ENCODE results near the gene DNAH1. TPM values are rescaled to one million over a fixed set of nuclear protein-coding genes. Genes with fewer than 3 reads are reported as not detected.
"Not testable (repeated sequence)": the region's sequence is repeated elsewhere in the genome, so short reads cannot be mapped to it uniquely, and the experiment has no call there.

The DNAH1 gene
- total RNA-seq (2022) (3.0 and 7.6 TPM in 2 replicates), Bru-seq, nascent RNA (percentile 46 among the genes with signal in this experiment), BruChase-seq, experiment 1, labeled RNA remaining after a 6-hour chase (percentile 59 among the genes with signal in this experiment), BruChase-seq, experiment 2, labeled RNA remaining after a 2-hour chase (percentile 49 among the genes with signal in this experiment)
- long read RNA-seq, partial matches to known transcripts, result 0 of 2 reads
- long read RNA-seq, other reads (novel, unspliced or antisense), result 2 of 2 reads

DNA sequence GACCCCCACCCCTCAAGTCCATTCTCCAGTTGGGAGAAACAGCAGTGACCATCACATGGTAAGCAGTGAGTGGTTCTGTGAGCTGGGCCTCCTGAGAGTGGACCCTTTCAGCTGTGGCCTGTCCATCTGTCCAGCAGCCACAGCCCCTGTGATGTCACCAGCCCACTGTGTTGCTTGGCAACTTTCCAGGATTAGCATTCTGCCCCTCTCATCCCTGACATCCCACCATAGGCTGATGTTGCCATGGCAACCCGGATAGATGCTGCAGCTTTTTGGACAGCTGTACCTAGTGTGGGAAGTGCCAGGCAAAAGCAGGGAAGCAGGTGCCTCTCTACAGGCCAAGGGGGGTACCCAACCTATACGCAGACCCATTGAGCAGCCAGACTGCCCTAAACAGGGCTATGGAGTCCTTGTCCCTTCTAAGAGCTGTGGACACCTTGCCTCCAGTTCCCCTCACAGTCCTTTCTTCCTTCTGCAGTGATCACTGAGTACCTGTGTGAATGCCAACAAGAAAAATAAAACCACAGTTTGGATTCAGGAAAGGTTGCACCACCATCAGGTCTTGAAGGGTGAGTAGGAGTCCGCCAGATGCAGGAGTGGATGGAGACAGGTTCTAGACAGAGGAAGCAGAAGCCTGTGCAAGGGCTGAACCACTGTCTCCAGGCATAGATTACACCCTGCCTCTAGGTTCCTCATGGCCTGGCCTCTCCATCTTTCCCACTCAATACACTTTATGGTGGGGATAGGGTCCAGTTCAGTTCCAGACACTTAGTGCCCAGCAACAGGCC lies at the start of gene DNAH1:
DNAH1 (plus strand) TSS at position 343 of the 788 bp plus-strand sequence. CDS start 6,124 bp downstream, outside the sequence.
- BruUV-seq (replicated peaks), result no TSS peak
- TF ChIP-seq, protein P1, sequence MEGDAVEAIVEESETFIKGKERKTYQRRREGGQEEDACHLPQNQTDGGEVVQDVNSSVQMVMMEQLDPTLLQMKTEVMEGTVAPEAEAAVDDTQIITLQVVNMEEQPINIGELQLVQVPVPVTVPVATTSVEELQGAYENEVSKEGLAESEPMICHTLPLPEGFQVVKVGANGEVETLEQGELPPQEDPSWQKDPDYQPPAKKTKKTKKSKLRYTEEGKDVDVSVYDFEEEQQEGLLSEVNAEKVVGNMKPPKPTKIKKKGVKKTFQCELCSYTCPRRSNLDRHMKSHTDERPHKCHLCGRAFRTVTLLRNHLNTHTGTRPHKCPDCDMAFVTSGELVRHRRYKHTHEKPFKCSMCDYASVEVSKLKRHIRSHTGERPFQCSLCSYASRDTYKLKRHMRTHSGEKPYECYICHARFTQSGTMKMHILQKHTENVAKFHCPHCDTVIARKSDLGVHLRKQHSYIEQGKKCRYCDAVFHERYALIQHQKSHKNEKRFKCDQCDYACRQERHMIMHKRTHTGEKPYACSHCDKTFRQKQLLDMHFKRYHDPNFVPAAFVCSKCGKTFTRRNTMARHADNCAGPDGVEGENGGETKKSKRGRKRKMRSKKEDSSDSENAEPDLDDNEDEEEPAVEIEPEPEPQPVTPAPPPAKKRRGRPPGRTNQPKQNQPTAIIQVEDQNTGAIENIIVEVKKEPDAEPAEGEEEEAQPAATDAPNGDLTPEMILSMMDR (IDR thresholded peaks at IDR 0.05; ENCODE audit: unreplicated experiment), result no peak
- Mint-ChIP-seq H3K4me1 (ENCODE audit: insufficient read depth, unreplicated experiment) (no peaks in the 10 kb centered on the region), H3K9me3 (ENCODE audit: unreplicated experiment) (no peaks in the 10 kb centered on the region), H3K27me3 (ENCODE audit: insufficient read depth, unreplicated experiment) (no peaks in the 10 kb centered on the region), H3K36me3 (ENCODE audit: insufficient read depth, unreplicated experiment) (no peaks in the 10 kb centered on the region), H3K4me3 (ENCODE audit: unreplicated experiment) (no peak within 1 kb of the TSS), H3K27ac (ENCODE audit: low read depth, unreplicated experiment) (no peak within 1 kb of the TSS)
- intact Hi-C loops (cut with micrococcal nuclease), result no loop called here
- ChIA-PET CTCF (interaction anchor here (0.7 to 1.8 kb wide), 2 partner anchors 23 to 55 kb away, joined by 5 read pairs; no protein-coding TSS in a partner anchor), POLR2A (interaction anchor here (0.7 kb wide), 1 partner anchor 155 kb away, joined by 3 read pairs; no protein-coding TSS in a partner anchor)
- no peak for DNase-seq (ENCODE audit: unreplicated experiment)

DNA sequence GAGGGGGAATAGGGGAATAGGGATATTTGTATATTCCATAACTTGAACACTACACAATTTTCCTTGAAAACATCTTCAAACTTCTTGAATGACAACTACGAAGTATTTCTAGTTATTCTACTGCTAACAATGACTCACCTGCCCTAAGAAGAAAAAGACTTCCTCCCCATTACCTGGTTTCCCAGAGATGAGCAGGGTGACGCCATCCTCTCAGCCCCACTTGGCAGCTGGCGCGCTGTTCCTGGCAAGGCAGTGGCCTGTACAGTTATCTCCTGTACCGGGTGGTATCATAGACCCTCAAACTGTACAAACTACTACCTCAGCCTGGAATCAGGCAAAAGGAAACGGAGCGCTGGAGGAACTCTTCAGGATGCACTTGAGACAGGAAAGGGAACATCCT lies 48.1 kb upstream of the DNAH1 start:
- intact Hi-C loops (cut with micrococcal nuclease), result no loop called here

DNA sequence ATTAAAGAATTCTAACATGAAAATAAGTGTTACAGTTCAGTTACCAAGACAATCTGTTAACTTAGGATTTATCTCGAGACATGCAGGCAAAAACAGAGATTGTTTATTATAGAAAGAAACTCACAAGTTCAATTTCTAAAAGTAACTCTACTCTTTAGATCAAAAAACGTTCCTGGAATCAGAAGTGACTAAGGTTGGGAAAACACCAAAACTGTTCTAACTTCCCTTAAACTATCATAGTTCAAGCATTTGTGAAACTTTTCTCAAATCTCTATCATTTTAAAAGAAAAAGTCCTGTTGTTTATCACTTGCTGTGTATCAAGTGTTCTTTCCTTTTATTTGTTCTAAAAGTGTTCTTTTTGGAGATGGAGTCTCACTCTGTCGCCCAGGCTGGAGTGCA lies 46.3 kb upstream of the DNAH1 start:
- Mint-ChIP-seq H3K4me3 (ENCODE audit: unreplicated experiment) (no peak overlapping the region), H3K27ac (ENCODE audit: low read depth, unreplicated experiment) (no peak overlapping the region), H3K9me3 (ENCODE audit: unreplicated experiment) (no peaks in the 10 kb centered on the region), H3K27me3 (ENCODE audit: insufficient read depth, unreplicated experiment) (no peaks in the 10 kb centered on the region), H3K4me1 (ENCODE audit: insufficient read depth, unreplicated experiment) (peaks cover 15% of the 10 kb centered on the region), H3K36me3 (ENCODE audit: insufficient read depth, unreplicated experiment) (peaks cover 99% of the 10 kb centered on the region)
- ChIA-PET POLR2A (no interaction called here), CTCF (interaction anchor here (1.4 kb wide), 1 partner anchor 49 kb away, joined by 3 read pairs; no protein-coding TSS in a partner anchor)
- no TSS peak for BruUV-seq (replicated peaks)
- TF ChIP-seq, protein P1 (IDR thresholded peaks at IDR 0.05; ENCODE audit: unreplicated experiment), result no peak
- no peak for DNase-seq (ENCODE audit: unreplicated experiment)
- intact Hi-C loops (cut with micrococcal nuclease), result no loop called here

More for the DNA sequence above, 48.1 kb upstream of the DNAH1 start:
- Mint-ChIP-seq H3K4me1 (ENCODE audit: insufficient read depth, unreplicated experiment) (peaks cover 23% of the 10 kb centered on the region), H3K27me3 (ENCODE audit: insufficient read depth, unreplicated experiment) (no peaks in the 10 kb centered on the region), H3K36me3 (ENCODE audit: insufficient read depth, unreplicated experiment) (peaks cover 99% of the 10 kb centered on the region), H3K9me3 (ENCODE audit: unreplicated experiment) (no peaks in the 10 kb centered on the region), H3K27ac (ENCODE audit: low read depth, unreplicated experiment) (no peak overlapping the region), H3K4me3 (ENCODE audit: unreplicated experiment) (no peak overlapping the region)
- CTCF ChIA-PET, result interaction anchor here (1.0 kb wide), 1 partner anchor 36 kb away, joined by 3 read pairs; no protein-coding TSS in a partner anchor
- TSS peak; percentile 14 for BruUV-seq (replicated peaks)
- TF ChIP-seq, protein P1 (IDR thresholded peaks at IDR 0.05; ENCODE audit: unreplicated experiment), result no peak
- POLR2A ChIA-PET, result interaction anchor here (0.6 to 2.5 kb wide), 3 partner anchors 10 to 28 kb away, joined by 3 to 14 read pairs (median 3); partner anchors contain the start of gene WDR82
- DNase-seq (ENCODE audit: unreplicated experiment), result peak; percentile 53

DNA sequence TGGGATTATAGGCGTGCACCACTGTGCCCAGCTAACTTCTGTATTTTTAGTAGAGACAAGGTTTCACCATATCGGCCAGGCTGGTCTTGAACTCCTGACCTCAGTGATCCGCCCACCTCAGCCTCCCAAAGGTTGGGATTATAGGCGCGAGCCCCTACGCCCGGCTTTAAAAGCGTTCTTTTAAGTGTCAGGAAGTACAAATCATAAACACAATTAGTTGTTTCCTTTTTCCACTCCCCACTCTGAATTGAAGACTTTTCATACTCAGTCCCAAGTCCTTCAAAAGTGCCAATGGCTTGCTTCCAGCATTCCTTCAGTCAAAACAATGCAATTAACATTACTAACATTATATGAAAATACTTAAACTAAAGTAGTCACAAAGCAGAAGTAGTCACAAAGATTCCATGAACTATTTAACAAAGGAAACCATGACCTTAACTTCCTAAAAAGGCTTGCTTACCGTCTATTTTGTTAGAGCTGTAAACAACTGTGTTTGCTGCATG lies 45.8 kb upstream of the DNAH1 start:
- ChIA-PET CTCF (interaction anchor here (0.7 to 1.4 kb wide), 2 partner anchors 30 to 50 kb away, joined by 3 to 4 read pairs; no protein-coding TSS in a partner anchor), POLR2A (interaction anchor here (0.7 to 0.9 kb wide), 3 partner anchors 10 to 12 kb away, joined by 3 to 4 read pairs (median 4); no protein-coding TSS in a partner anchor)
- DNase-seq (ENCODE audit: unreplicated experiment), result no peak
- BruUV-seq (replicated peaks), result no TSS peak
- peaks cover 97% of the 10 kb centered on the region for H3K36me3 Mint-ChIP-seq (ENCODE audit: insufficient read depth, unreplicated experiment)
- H3K4me3 Mint-ChIP-seq (ENCODE audit: unreplicated experiment), result no peak overlapping the region
- H3K9me3 Mint-ChIP-seq (ENCODE audit: unreplicated experiment), result no peaks in the 10 kb centered on the region
- TF ChIP-seq, protein P1 (IDR thresholded peaks at IDR 0.05; ENCODE audit: unreplicated experiment), result no peak
- H3K27me3 Mint-ChIP-seq (ENCODE audit: insufficient read depth, unreplicated experiment), result no peaks in the 10 kb centered on the region
- intact Hi-C loops (cut with micrococcal nuclease), result no loop called here
- no peak overlapping the region for H3K27ac Mint-ChIP-seq (ENCODE audit: low read depth, unreplicated experiment)
- H3K4me1 Mint-ChIP-seq (ENCODE audit: insufficient read depth, unreplicated experiment), result peaks cover 15% of the 10 kb centered on the region

DNA sequence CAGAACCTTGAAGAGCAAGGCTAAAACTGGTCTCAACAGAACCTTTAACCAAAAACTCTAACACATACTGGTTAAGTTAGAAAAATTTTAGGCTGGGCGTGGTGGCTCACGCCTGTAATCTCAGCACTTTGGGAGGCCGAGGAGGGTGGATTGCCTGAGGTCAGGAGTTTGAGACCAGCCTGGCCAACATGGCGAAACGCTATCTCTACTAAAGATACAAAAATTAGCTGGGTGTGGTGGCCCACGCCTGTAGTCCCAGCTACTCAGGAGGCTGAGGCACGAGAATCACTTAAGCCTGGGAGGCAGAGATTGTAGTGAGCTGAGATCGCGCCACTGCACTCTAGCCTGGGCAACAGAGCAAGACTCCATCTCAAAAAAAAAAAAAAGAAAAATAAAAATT lies 43.9 kb upstream of the DNAH1 start:
- DNase-seq (ENCODE audit: unreplicated experiment); H3K27me3 Mint-ChIP-seq (ENCODE audit: insufficient read depth, unreplicated experiment); intact Hi-C loops (cut with micrococcal nuclease); H3K4me3 Mint-ChIP-seq (ENCODE audit: unreplicated experiment); BruUV-seq (replicated peaks); CTCF ChIA-PET; H3K9me3 Mint-ChIP-seq (ENCODE audit: unreplicated experiment): not testable (repeated sequence)
- peaks cover 22% of the 10 kb centered on the region for H3K4me1 Mint-ChIP-seq (ENCODE audit: insufficient read depth, unreplicated experiment)
- peaks cover 78% of the 10 kb centered on the region for H3K36me3 Mint-ChIP-seq (ENCODE audit: insufficient read depth, unreplicated experiment)
- POLR2A ChIA-PET, result interaction anchor here (0.8 to 1.5 kb wide), 2 partner anchors 24 to 34 kb away, joined by 3 to 6 read pairs; no protein-coding TSS in a partner anchor
- peak overlapping the region; percentile 39 for H3K27ac Mint-ChIP-seq (ENCODE audit: low read depth, unreplicated experiment)

Measured in MCF 10A (cell line).